RKO (cell line): ENCODE measurements around the gene CCNT2.
"Not testable (repeated sequence)": the region's sequence is repeated elsewhere in the genome, so short reads cannot be mapped to it uniquely, and the experiment has no call there.

Experiments used
- DNase-seq: peaks from one replicate; pipeline ENCODE4 v3.0.0-alpha.2; 2016; ENCODE audit warnings: low spot score

Gene CCNT2

DNA sequence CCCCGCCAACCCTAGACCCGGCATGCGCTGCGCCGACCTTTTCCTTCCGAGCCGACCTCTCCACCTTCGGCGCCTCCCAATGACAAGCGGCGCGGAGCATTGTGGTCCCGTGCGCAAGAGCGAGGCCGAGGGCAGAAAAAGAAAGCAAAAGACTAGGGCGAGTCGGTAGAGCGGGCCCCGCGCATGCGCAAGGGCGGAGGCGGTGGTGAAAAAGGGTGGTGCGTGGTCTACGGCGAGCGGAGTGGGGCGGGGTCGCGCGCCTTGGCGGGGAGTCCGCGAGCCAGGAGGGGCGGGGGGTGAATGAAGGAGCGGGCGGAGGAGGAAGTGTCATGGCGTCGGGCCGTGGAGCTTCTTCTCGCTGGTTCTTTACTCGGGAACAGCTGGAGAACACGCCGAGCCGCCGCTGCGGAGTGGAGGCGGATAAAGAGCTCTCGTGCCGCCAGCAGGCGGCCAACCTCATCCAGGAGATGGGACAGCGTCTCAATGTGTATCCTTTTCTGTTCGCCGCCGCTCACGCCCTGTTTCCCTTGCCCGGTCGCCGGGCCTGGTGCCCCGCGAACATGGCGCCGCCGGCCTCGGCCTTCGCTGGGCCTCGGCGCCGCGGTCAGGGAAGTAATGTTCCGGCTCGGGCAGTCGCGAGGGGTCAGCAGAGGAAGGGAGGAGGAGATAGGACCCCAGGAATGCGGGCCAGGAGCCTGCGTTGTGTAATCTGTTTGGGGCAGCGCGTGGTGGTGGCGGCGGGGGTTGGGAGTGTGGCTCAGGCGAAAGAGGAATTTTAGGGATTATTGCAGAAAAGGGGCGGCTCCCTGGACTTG lies at the start of gene CCNT2:
CCNT2 (plus strand) TSS at position 297 of the 815 bp plus-strand sequence; CDS start at position 330, 33 bp downstream.
- DNase-seq = peak; percentile 99

DNA sequence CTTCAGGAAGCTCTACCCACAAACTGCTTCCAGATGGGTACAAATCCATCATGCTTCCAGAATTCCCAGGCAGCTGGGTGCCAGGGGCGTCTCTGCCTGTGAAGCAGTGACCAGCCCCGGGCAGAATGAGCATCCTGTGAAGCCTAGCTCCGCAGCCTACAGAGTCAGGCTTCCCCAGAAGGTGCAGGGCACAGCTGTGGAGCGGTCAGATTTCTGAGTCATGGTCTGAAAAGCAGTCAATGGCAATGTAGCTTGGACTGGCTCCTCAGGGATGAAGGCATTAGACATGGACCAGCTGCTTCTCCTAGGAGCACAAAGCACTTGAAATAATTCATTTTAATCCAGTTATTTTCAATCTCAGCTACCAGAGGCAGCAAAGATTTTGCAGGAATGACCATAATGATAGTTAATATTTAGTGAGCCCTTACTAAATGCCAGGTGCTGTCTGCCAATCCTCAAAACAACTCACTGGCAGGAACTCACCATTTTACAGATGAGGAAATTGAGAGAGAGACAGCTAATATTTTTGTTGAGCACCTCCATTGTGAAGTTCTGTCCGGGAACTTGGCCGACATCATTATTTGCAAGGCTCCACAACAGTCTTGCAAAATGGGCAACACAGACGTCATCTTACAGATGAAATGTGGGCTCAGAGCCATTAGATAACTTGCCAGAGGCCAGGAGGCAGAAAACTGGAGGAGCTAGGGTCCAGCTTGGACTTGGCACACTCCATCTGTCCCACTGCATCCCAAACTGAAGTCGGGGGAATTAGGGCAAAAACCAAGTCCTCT lies 48.5 kb upstream of the CCNT2 start:
- DNase-seq = no peak

DNA sequence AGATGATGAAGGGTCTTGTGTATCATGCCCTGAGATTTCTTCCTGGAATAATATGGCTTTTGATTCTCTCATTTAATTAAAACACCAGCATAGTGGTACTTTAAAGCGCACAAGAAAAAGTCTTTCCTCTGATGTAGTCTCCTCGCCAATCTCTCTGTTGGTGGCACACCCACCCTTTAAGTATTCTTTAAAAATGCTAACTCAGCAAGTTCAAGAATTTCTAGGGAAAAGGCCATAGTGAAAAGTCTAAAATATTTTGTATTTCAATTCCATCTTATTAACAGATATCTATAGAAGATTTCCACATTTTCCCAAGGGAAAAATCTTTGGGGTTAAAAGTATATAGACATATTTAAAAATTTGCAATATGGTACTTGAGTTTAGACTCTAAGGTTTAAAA lies 45.5 kb upstream of the CCNT2 start:
- DNase-seq = no peak

GRCh38 chr2:134875309-134875708 lies 43.3 kb upstream of the CCNT2 start:
- no peak for DNase-seq

GRCh38 chr2:134882773-134883172 lies 35.8 kb upstream of the CCNT2 start:
- DNase-seq = no peak

GRCh38 chr2:134883552-134884293 lies 34.9 kb upstream of the CCNT2 start:
- DNase-seq = no peak

- no peak for DNase-seq
These were observed 34.2 kb upstream of the CCNT2 start for GRCh38 chr2:134884435-134884834.

GRCh38 chr2:134892282-134893035 lies 26.2 kb upstream of the CCNT2 start:
- DNase-seq = no peak

DNA sequence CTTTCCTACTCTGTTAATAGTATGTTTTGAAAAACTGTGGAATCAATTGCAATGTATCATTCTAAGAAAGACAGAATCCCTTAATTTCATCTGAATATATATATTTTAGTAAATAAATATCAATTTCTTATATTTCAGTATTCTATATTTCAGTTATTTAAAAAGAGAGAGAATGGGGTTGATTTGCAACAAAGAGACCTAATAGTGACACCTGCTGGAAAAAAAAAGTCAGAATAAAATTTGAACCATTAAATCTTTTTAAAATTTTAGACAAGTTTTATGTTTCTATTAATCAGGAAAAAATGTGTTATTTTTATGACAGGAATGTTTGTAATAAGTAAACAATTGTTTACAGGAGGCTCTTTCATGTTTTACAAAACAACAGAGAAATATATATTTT lies 20.7 kb upstream of the CCNT2 start:
- DNase-seq = peak; percentile 34

- DNase-seq = no peak
These were observed 19.4 kb upstream of the CCNT2 start for GRCh38 chr2:134899204-134899603.

GRCh38 chr2:134900151-134900550 lies 18.5 kb upstream of the CCNT2 start:
- DNase-seq = peak; percentile 22

DNA sequence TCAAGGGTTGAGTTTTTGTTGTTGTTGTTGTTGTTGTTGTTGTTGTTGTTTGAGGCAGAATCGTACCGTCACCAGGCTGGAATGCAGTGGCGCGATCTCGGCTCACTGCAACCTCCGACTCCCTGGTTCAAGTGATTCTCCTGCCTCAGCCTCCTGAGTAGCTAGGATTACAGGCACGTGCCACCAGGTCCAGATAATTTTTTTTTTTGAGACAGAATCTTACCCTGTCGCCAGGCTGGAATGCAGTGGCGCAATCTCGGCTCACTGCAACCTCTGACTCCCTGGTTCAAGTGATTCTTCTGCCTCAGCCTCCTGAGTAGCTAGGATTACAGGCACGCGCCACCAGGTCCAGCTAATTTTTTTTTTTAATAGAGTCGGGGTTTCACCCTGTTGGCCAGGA lies 14.9 kb upstream of the CCNT2 start:
- not testable (repeated sequence) for DNase-seq

DNA sequence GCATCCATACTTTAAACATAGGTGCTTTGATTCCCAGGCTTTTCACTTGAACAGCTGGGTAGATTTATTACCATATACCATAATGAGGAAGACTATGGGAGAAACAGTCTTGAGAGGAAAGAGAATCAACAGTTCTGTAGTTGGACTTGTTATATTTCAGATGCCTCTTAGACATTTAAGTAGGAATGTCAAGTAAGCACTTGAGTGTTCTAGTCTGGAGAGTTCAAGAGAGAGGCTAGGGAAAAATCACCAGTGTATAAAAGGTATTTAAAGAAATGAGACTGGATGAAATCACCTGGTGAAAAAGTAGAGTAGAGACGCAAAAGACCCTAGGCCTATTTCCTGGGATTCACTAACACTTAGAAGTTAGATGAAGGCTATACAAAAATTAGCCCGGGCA lies 13.5 kb upstream of the CCNT2 start:
- no peak for DNase-seq

GRCh38 chr2:134906726-134907125 lies 11.9 kb upstream of the CCNT2 start:
- DNase-seq = no peak

- DNase-seq = not testable (repeated sequence)
These were observed 11.0 kb upstream of the CCNT2 start for GRCh38 chr2:134907441-134908116.

GRCh38 chr2:134910763-134911399 lies 7.7 kb upstream of the CCNT2 start:
- DNase-seq = no peak

DNA sequence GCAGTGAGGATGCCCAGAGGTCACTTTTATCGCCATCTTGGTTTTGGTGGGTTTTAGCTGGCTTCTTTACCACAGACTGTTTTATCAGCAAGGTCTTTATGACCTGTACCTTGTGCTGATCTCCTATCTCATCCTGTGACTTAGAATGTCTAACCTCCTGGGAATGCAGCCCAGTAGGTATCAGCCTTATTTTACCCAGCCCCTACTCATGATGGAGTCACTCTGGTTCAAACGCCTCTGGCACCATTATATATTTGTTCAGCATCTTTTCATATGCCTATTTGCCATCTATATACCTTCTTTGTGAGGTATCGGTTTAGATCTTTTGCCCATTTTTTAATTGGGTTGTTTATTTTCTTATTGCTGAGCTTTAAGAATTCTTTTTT lies 7.2 kb upstream of the CCNT2 start:
- no peak for DNase-seq

DNA sequence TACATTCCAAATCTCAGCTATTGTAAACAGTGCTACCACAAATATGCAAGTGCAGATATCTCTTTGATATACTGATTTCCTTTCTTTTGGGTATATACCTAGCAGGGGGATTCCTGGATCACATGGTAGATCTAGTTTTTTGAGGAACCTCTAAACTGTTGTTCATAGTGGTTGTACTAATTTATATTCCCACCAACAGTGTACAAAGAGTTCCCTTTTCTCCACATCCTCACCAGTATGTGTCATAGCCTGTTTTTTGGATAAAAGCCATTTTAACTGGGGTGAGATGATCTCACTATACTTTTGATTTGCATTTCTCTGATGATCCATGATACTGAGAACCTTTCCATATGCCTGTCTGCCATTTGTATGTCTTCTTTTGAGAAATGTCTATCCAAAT lies 6.3 kb upstream of the CCNT2 start:
- DNase-seq = peak; percentile 62

GRCh38 chr2:134917360-134917865 lies 1.2 kb upstream of the CCNT2 start:
- peak; percentile 34 for DNase-seq

DNA sequence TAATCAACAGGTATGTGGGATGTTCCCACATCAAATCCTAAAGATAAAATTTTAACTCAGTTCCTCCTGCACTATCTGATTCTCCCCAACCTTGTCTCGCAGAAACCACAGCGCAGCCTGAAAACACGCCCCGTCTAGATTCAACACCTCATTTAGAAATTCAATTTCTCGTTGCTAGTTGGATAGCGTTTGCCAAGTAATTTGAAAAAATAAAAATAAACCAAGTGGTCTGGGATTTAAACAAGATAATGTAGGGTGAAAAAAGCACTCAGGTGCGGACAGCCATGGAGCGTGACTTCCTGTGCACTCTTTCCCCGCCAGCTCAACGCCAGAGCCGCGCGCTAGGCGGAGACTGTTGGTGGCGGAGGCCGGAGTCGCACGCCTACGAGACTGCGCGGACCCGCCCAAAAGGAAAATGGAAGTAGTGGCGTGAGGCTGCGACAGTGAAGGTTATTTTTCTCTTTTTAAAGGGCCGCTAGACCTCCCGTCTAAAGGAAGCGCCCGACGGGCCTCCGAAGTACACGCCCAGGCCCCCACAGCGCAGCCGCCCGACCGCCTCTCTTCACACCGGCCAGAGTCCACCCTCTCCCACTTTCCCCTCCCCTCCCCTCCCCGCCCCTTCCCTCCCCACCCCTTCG lies 615 bp upstream of the CCNT2 start:
- DNase-seq = no peak
